SU-DHL-6 (cell line): ENCODE results near the gene WDR7.

Experiments used
- CTCF ChIP-seq: fragments of 200-600 bp; sonication (generic); IDR thresholded peaks from one replicate; pipeline ENCODE4 v1.5.1; 2017; ENCODE audit warnings: antibody characterized with exemption, mild to moderate bottlenecking, low read length, moderate library complexity; ENCODE audit not compliant: insufficient read depth, poor library complexity, severe bottlenecking
- EZH2phosphoT487 ChIP-seq: fragments of 200-600 bp; sonication (generic), shearing (Covaris generic); conservative IDR thresholded peaks from 2 replicates; pipeline ENCODE4 v1.6.1; 2018; ENCODE audit warnings: mild to moderate bottlenecking, antibody characterized with exemption, low read length, moderate library complexity, mixed read lengths

- no peak for TF ChIP-seq EZH2phosphoT487
- no peak for TF ChIP-seq CTCF
Observed at GRCh38 chr18:56799756-56800155, 148.6 kb downstream of the WDR7 start.
